ENCODE results near the gene GRIK3.

GRIK3 gene

GRCh38 chr1:37010011-37010410 is 24.3 kb downstream of the GRIK3 start:
- DNase-seq: no peak

DNA sequence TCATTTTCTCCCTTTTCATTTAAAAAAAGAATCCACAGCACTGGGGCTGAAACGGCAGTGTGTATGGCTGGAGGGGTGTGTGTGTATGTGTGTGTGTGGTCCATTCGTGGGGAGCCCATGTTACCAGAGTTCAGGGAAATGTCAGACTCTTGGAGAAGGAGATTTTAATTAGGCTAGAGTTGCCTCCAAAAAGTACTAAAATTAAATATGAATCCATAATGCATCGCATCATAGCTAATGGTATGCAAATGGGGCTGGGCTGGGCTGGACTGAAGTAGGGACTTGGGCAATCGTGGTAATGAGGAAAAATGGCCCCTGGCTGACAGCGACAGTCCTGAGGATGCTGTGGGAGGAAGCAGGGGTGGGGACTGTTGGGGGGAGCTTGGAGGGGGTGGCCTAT is 24.8 kb downstream of the GRIK3 start:
- no peak for DNase-seq

DNA sequence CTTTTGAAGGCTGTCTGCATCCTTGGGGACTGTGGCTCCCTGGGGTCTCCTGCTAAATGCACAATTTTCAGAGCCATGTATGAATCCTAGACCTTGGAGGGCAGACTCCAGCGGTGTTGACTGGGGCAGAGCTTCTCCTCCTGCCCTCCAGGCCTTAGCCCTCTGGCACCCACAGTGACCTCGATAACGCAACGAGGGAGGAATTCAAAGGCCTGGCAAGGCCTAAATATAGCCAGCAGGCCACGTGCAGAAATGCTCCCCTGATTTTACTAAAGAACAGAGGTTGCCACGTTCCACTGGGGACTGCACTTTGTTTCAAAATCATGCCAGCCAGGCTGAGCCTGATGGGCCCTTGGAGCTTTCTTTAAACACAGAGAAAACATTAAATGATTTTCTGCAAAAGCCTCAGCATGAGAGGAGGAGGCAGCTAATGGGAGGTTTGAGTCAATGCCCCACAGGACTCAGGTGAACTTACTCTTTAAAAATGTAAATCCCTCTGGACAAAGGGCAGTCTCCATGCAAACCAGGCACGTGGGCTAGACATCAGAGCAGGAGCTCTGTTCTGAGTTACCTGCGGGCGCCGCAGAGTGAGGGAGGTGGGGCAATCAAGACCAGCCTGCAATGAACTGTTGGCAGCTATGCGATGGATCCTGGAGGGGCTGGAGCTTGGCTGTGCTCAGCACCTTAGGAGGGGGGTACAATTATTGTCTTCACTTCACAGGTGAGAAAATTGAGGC is 28.0 kb downstream of the GRIK3 start:
- DNase-seq: no peak

GRCh38 chr1:37002898-37003297 is 31.4 kb downstream of the GRIK3 start:
- DNase-seq: no peak

DNA sequence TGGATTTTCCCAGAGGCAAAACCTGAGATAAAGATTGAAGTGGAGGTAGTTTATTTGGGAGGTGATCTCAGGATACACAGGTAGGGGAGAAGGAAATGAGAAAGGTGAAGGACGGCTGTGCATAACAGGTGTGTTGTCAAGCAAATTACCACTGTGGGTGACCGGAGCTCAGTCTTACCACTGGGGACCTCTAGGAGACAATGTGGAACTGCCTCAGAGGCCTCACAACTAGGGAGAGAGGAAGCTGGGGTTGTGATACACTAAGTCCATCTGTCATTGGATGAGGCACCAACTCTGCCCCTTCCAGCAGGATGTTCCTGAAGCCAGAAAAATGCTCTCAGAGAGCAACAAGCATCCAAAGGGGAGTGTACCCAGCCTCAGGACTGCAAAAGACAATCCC is 32.6 kb downstream of the GRIK3 start:
- DNase-seq: no peak

DNA sequence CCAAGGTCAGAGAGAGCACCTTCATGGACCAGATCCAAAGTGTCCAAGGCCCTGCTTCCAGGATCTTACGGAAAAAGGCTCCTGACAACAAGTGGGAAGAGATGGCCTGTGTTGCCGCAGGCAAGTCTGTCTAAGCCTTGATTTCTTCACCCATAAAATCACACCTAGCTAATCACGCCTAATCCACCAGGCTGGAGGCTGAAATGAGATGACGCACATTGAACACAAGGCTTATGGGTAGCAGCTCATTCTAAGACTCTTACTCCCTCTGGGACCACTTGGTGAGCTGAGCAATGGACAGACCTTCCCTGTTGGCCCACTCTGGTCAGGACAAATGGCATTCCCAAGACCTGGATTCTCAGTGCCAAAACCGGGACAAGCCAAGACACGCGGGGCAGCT is 38.2 kb downstream of the GRIK3 start:
- DNase-seq: no peak

GRCh38 chr1:36994868-36995267 is 39.4 kb downstream of the GRIK3 start:
- no peak for DNase-seq

DNA sequence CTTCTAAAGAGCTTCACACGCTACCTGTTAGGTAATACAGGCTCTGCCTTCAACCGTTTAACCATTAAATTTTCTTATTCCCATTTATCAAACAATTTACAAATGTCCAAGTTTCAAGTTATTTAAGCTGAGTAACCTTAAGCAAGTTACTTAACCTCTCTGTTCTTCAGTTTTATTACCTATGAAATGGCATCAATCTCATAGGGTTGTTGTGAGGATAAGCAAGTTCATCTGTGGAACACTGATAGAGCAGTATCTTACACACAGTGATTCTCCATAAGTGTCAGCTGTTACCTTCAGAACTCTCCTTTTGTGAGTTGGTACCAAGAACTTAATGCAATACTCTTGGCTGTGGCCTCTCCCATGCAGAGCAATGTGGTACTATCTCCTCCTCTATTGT is 40.0 kb downstream of the GRIK3 start:
- DNase-seq: no peak

DNA sequence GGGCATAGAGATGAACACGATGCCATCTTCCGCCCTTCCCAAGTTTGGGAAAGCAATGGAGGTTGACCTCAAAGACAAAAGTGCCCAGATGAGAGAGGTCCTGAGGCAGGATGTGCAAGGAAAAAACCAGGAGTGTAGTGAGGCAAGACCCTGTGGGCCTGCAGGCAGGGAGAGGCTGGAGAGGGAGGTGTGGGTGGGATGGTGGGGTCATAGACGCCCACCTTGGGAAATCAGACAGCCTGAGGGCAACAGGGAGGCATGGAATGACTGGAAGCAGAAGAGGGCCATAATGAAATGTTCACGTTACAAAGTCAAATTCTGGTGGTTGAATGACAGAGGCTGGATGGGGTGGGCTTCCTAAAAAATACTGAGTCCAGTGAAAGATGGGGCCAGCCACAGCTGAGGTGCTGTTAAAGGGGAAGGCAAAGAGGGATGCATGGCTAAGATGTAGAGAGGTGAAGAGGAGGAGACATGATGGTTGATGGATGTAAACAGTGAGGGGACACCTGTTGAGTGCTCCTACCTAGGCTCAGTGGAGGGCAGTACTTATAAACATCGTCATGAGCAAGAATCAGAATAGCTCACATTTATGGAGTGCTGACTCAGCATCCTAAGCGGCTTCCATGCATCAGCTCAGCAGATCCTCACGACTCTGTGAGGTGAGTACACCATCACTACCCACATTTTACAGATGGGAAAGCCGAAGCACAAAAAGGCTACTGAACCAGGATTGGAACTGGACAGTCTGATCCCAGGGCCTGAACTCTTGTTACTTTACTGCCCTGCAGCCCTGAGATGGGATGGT is 42.0 kb downstream of the GRIK3 start:
- DNase-seq: no peak

- DNase-seq: no peak
These were observed 42.8 kb downstream of the GRIK3 start for GRCh38 chr1:36991551-36991950.

DNA sequence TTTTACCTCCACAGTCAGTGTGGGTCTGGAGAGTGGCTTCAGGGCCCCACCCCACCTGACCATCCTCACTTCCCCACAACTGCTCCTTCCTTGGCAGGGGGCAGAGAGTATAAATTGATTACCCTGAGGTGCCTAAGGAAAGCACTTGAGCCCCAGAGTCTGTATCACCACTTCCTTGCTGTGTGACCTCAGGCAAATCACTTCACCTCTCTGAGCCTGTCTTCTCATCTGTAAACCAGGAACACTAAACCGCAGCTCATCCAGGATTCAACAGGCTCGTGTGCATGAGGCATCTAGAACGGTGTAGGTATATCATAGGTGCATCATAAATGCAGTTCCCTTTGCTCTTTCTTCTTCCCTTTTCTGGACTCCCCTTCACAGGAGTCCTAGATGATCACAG is 43.4 kb downstream of the GRIK3 start:
- no peak for DNase-seq

DNA sequence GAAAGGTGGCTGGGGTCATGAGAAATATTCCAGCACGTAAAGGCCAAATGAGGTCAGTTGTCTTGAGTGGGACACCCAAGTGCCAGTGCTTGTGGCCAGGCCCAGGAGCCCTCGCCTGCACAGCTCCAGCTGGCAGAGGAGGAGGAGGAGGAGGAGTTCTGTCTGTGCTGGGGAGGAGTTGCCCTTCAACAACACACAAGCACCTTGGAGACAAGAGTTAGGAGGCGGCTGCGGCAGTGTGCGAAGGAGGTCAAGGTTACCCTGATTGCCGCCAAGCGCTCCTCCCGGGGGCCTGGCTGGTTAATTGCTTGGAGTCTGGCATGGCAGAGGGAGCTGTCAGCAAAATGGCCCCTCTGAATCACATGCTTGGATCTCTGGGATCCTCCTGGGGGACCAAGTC is 45.1 kb downstream of the GRIK3 start:
- DNase-seq: no peak

DNA sequence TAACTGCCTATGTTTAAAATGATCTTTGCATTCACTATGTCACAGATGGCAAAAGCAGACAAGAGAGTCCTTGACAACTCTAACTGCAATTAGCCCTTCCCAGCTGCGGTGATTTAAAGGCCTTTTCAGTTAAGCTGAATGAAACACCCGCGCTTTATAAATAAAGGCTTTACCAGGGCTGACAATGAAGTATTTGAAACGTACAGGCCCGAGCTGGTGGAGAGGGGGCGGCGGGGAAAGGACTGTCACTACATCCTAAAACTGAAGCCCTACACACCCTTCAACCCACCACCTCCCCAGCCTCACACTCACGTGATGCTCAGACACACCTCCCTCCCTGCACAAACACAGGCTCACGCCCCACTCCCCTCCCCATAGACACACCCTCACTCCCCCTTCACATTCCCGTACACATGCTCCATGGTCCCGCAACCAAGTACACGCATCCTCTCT is 45.5 kb downstream of the GRIK3 start:
- no peak for DNase-seq

DNA sequence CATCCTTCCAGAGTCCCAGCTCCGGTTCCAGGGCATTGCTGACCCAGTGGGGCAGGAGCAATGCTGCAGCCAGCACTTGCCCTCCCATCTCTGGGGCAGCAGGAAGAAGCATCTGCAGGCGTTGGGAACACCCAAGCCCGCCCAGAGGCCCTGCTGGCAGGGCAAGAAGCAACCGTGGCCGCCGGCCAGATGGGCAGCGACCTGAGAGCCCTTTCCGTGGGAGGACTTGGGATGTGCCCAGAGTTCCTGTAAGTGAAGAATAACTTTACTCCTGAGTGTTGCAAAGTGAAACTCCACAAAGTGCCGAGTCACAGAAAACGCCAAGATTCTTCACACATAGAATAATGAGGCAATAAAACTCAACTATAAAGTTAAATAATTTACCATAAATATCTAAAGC is 46.0 kb downstream of the GRIK3 start:
- no peak for DNase-seq

GRCh38 chr1:36987276-36987675 is 47.0 kb downstream of the GRIK3 start:
- DNase-seq: no peak

DNA sequence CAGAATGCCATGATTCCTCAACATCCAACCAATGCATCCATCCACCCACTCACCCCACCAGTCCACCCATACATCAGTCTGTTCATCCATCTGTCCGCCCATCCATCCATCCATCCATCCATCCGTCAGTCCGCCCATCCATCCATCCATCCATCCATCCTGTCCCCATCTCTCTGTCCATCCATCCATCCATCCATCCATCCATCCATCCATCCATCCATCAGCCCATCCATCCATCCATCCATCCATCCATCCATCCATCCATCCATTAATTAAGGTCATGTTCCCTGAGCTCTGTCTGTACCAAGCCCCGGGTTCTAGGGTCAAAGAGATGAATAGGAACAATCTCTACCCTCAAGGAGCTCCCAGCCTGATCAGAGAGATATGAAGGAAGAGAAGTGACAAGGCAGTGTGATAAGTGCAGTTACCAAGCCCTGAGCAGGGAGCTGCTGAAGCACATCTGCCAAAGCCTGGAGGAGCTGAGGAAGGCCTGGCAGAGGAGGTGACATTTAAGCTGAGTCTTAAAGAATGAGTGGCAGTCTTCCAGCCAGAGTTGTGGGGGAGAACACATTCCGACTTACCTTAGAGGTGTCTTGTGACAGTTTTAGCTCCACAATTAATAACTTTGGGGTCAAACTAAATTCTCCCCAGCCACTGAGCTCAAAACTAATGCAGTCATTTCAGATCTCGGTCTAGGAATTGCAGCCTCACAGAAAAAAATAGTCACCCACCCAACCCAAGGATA is 47.9 kb downstream of the GRIK3 start:
- DNase-seq: no peak

- no peak for DNase-seq
These were observed 49.6 kb downstream of the GRIK3 start for GRCh38 chr1:36984675-36985074.

DNA sequence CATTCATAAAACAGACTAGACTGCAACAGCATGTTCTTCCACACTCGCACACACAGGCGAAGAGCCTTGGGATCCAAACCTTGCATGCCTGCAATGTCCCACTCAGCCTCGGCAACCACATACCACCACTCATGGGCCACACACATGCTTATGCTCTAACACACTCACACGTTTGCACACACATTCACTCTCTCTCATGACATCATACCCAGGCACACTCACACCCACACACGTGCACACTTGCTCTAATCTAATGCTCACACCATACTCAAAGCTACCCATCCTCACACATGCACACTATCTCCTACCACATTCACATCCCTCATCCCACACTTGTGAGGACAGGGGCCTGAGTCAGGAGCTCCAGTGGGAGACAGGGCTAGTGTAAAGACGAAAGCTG is 50.3 kb downstream of the GRIK3 start:
- DNase-seq: no peak

DNA sequence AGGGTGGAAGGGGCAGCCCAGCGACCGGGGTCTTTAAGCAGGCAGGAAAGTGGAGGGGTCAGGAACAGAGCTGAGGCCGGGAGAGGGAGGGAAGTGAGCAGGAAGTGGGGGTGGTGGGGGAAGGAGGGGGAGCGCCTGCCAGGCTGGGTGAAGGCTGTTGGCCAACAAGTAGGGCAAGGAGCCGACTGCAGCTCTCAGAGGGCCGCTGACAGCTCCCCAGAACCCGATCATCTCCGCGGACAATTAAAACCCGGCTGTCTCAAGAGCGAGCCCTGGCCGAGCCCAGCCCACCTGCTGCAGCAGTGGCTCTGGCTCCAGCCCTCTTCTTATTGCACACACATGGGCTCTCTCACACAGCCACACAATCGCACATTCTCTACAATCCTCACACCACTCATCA is 51.6 kb downstream of the GRIK3 start:
- DNase-seq: no peak

GRCh38 chr1:36981771-36982622 is 52.3 kb downstream of the GRIK3 start:
- no peak for DNase-seq

DNA sequence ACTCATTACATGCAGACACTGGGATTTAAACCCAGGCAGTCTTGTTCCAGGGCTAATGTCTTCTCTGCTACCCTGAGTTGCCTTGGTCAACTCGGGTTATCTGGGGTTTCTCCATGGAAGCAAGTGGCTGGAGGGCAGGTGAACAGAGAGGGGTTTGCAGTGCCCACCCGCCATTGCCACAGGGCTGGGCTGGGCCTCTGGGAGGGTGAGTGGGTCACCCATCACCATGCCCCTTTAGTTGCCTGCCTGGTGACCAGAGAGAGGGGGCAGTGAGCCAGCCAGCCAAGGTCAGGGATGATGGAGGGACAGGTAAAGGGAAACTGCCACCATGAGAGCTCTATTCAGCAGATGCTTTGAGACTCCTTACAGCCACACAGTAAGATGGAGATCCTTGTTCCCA is 53.2 kb downstream of the GRIK3 start:
- no peak for DNase-seq

- DNase-seq: no peak
These were observed 56.4 kb downstream of the GRIK3 start for GRCh38 chr1:36977731-36978406.
